Measurements from ENCODE around the gene EPHB1. TPM values are rescaled to one million over a fixed set of nuclear protein-coding genes. Genes with fewer than 3 reads are reported as not detected.

The EPHB1 gene
- total RNA-seq, 1 donor from 2014 or later = 16.3 TPM

- no peak for DNase-seq
- no peaks in the 10 kb centered on the region for H3K36me3 Mint-ChIP-seq (ENCODE audit: unreplicated experiment)
- no peak overlapping the region for H3K4me3 Mint-ChIP-seq (ENCODE audit: unreplicated experiment)
- H3K27me3 Mint-ChIP-seq (ENCODE audit: unreplicated experiment) = peaks cover 7% of the 10 kb centered on the region
- no peaks in the 10 kb centered on the region for H3K9me3 Mint-ChIP-seq (ENCODE audit: unreplicated experiment)
- H3K4me1 Mint-ChIP-seq (ENCODE audit: low read depth, unreplicated experiment) = peaks cover 16% of the 10 kb centered on the region
- no peak for TF ChIP-seq CTCF (IDR thresholded peaks at IDR 0.05; ENCODE audit: partially characterized antibody, unreplicated experiment)
- H3K27ac Mint-ChIP-seq (ENCODE audit: unreplicated experiment) = no peak overlapping the region
Measured at GRCh38 chr3:135157045-135157740, 362.1 kb downstream of the EPHB1 start.

GRCh38 chr3:135158520-135158919 is 363.5 kb downstream of the EPHB1 start:
- no peaks in the 10 kb centered on the region for H3K36me3 Mint-ChIP-seq (ENCODE audit: unreplicated experiment)
- H3K27ac Mint-ChIP-seq (ENCODE audit: unreplicated experiment) = no peak overlapping the region
- peaks cover 7% of the 10 kb centered on the region for H3K27me3 Mint-ChIP-seq (ENCODE audit: unreplicated experiment)
- TF ChIP-seq CTCF (IDR thresholded peaks at IDR 0.05; ENCODE audit: partially characterized antibody, unreplicated experiment) = no peak
- DNase-seq = no peak
- H3K4me3 Mint-ChIP-seq (ENCODE audit: unreplicated experiment) = no peak overlapping the region
- H3K9me3 Mint-ChIP-seq (ENCODE audit: unreplicated experiment) = no peaks in the 10 kb centered on the region
- H3K4me1 Mint-ChIP-seq (ENCODE audit: low read depth, unreplicated experiment) = peaks cover 13% of the 10 kb centered on the region

- no peak for DNase-seq
- Mint-ChIP-seq H3K36me3 (ENCODE audit: unreplicated experiment) (no peaks in the 10 kb centered on the region), H3K4me3 (ENCODE audit: unreplicated experiment) (no peak overlapping the region), H3K4me1 (ENCODE audit: low read depth, unreplicated experiment) (peaks cover 13% of the 10 kb centered on the region), H3K27me3 (ENCODE audit: unreplicated experiment) (peaks cover 7% of the 10 kb centered on the region), H3K9me3 (ENCODE audit: unreplicated experiment) (no peaks in the 10 kb centered on the region), H3K27ac (ENCODE audit: unreplicated experiment) (no peak overlapping the region)
- no peak for TF ChIP-seq CTCF (IDR thresholded peaks at IDR 0.05; ENCODE audit: partially characterized antibody, unreplicated experiment)
Measured at GRCh38 chr3:135159681-135160247, 364.7 kb downstream of the EPHB1 start.

- H3K36me3 Mint-ChIP-seq (ENCODE audit: unreplicated experiment) = no peaks in the 10 kb centered on the region
- no peak for TF ChIP-seq CTCF (IDR thresholded peaks at IDR 0.05; ENCODE audit: partially characterized antibody, unreplicated experiment)
- no peak overlapping the region for H3K27ac Mint-ChIP-seq (ENCODE audit: unreplicated experiment)
- DNase-seq = no peak
- peaks cover 13% of the 10 kb centered on the region for H3K4me1 Mint-ChIP-seq (ENCODE audit: low read depth, unreplicated experiment)
- peaks cover 4% of the 10 kb centered on the region for H3K27me3 Mint-ChIP-seq (ENCODE audit: unreplicated experiment)
- no peaks in the 10 kb centered on the region for H3K9me3 Mint-ChIP-seq (ENCODE audit: unreplicated experiment)
- H3K4me3 Mint-ChIP-seq (ENCODE audit: unreplicated experiment) = no peak overlapping the region
Measured at GRCh38 chr3:135161425-135161824, 366.4 kb downstream of the EPHB1 start.

GRCh38 chr3:135163701-135164100 is 368.6 kb downstream of the EPHB1 start:
- Mint-ChIP-seq H3K4me3 (ENCODE audit: unreplicated experiment) (no peak overlapping the region), H3K27me3 (ENCODE audit: unreplicated experiment) (peaks cover 4% of the 10 kb centered on the region), H3K36me3 (ENCODE audit: unreplicated experiment) (no peaks in the 10 kb centered on the region), H3K27ac (ENCODE audit: unreplicated experiment) (no peak overlapping the region), H3K9me3 (ENCODE audit: unreplicated experiment) (no peaks in the 10 kb centered on the region), H3K4me1 (ENCODE audit: low read depth, unreplicated experiment) (peaks cover 15% of the 10 kb centered on the region)
- TF ChIP-seq CTCF (IDR thresholded peaks at IDR 0.05; ENCODE audit: partially characterized antibody, unreplicated experiment) = no peak
- no peak for DNase-seq

All from glutamatergic neuron (in vitro differentiated cells).